GM12878 (cell line): ENCODE data around the gene MVB12B. TPM values are rescaled to one million over a fixed set of nuclear protein-coding genes. Genes with fewer than 3 reads are reported as not detected.

ENCODE experiments used
- ATAC-seq: fragments of 200-7000 bp; cut with Tn5 transposase; 3 replicates; pipeline ENCODE4 v1.9.1; 2020; ENCODE audit warnings: mild to moderate bottlenecking, moderate library complexity
- BruUV-seq: library from RNA; stranded (reverse); fragments of 400-500 nt; replicated peaks from 2 replicates; lab custom pipeline; 2021; lab: Mats Ljungman, UMichigan
- CTCF ChIA-PET: fragments of 300-600 bp; sonication (Branson Sonifier 250); formaldehyde crosslinking; extraction: SDS; loops from one replicate; lab custom pipeline; 2021; ENCODE audit warnings: inconsistent platforms; lab: Yijun Ruan, JAX
- POLR2A ChIA-PET: fragments of 350-600 bp; formaldehyde crosslinking; extraction: SDS; loops from one replicate; lab custom pipeline; 2021; ENCODE audit warnings: inconsistent platforms; lab: Charles Lee
- RAD21 ChIA-PET: fragments of 300-600 bp; sonication (Branson Sonifier 250); formaldehyde crosslinking; loops from one replicate; lab custom pipeline; 2023; ENCODE audit warnings: antibody characterized with exemption; ENCODE audit not compliant: unreplicated experiment; lab: Charles Lee
- SMC1A ChIA-PET: fragments of 300-600 bp; sonication (Branson Sonifier 250); formaldehyde crosslinking; loops from one replicate; lab custom pipeline; 2023; ENCODE audit not compliant: unreplicated experiment, uncharacterized antibody; lab: Charles Lee
- DNase-seq: peaks from one replicate; pipeline ENCODE4 v3.0.0-alpha.2; 2011; ENCODE audit warnings: low read depth, low spot score
- FAIRE-seq: peaks from 3 replicates; lab custom pipeline; 2011; peaks lifted over from hg19 to GRCh38; lab: Jason Lieb, UNC
- H2AFZ ChIP-seq: 2 replicates; pipeline ENCODE4 v1.6.0; 2011; ENCODE audit warnings: low read depth, low read length, control low read depth; ENCODE audit not compliant: control insufficient read depth
- H3K27ac ChIP-seq: 2 replicates; pipeline ENCODE4 v1.5.1; 2011; ENCODE audit warnings: control low read depth; ENCODE audit not compliant: control insufficient read depth, insufficient read depth
- H3K27me3 ChIP-seq, 2 experiments: replicated peaks in 1 of 2; 2 replicates each; pipeline versions ENCODE4 v1.6.0 to v1.6.1; 2011; ENCODE audit warnings: low read length in 1 of 2; ENCODE audit not compliant: control insufficient read depth in 2 of 2, insufficient read depth in 2 of 2
- H3K36me3 ChIP-seq, 2 experiments: 2 replicates each; pipeline ENCODE4 v1.5.1; 2011; ENCODE audit warnings: low read length in 1 of 2; ENCODE audit not compliant: control insufficient read depth in 2 of 2, insufficient read depth in 2 of 2
- H3K4me1 ChIP-seq: 2 replicates; pipeline ENCODE4 v1.6.1; 2011; ENCODE audit warnings: mild to moderate bottlenecking, low read length, moderate library complexity, mixed read lengths; ENCODE audit not compliant: control insufficient read depth, insufficient read depth
- H3K4me2 ChIP-seq: 2 replicates; pipeline ENCODE4 v1.6.0; 2011; ENCODE audit warnings: control low read depth; ENCODE audit not compliant: control insufficient read depth, insufficient read depth
- H3K4me3 ChIP-seq: fragments of 200-600 bp; sonication (generic); 2 replicates; pipeline ENCODE4 v1.5.1; 2016
- H3K79me2 ChIP-seq: 2 replicates; pipeline ENCODE4 v1.6.0; 2011; ENCODE audit warnings: low read length; ENCODE audit not compliant: control insufficient read depth, insufficient read depth
- H3K9ac ChIP-seq: 2 replicates; pipeline ENCODE4 v1.8.0; 2011; ENCODE audit warnings: low read length, control low read depth, mixed read lengths; ENCODE audit not compliant: control insufficient read depth, insufficient read depth
- H3K9me3 ChIP-seq: replicated peaks from 3 replicates; pipeline ENCODE4 v1.5.1; 2011; ENCODE audit warnings: mild to moderate bottlenecking, low read length; ENCODE audit not compliant: control insufficient read depth, insufficient read depth
- H4K20me1 ChIP-seq: 2 replicates; pipeline ENCODE4 v1.6.0; 2011; ENCODE audit not compliant: control insufficient read depth, insufficient read depth
- ASH2L ChIP-seq: fragments of 300-600, 200-600 bp; sonication (generic); IDR thresholded peaks from 2 replicates; pipeline ENCODE4 v1.6.1; 2017; ENCODE audit warnings: low read depth, mild to moderate bottlenecking, borderline replicate concordance
- ATF2 ChIP-seq: IDR thresholded peaks from 2 replicates; pipeline ENCODE4 v1.6.1; 2012; ENCODE audit warnings: low read length, inconsistent platforms
- ATF7 ChIP-seq: fragments of 450-650 bp; IDR thresholded peaks from 2 replicates; pipeline ENCODE4 v1.6.1; 2016; ENCODE audit warnings: low read depth, mild to moderate bottlenecking
- BACH1 ChIP-seq: fragments of 450-650 bp; IDR thresholded peaks from 2 replicates; pipeline ENCODE4 v1.6.1; 2017; ENCODE audit warnings: mild to moderate bottlenecking, borderline replicate concordance
- CHD4 ChIP-seq: fragments of 200-600 bp; sonication (generic); IDR thresholded peaks from 2 replicates; pipeline ENCODE4 v1.6.1; 2016; ENCODE audit warnings: mild to moderate bottlenecking
- DPF2 ChIP-seq: fragments of 450-650 bp; IDR thresholded peaks from 2 replicates; pipeline ENCODE4 v1.6.1; 2017; ENCODE audit warnings: mild to moderate bottlenecking
- EED ChIP-seq: sonication (generic); IDR thresholded peaks from 2 replicates; pipeline ENCODE4 v1.6.1; 2016; ENCODE audit warnings: antibody characterized with exemption, low read depth
- ESRRA ChIP-seq: IDR thresholded peaks from 2 replicates; pipeline ENCODE4 v1.6.1; 2012; ENCODE audit warnings: mild to moderate bottlenecking, low read length, improper control_type of control experiment
- ETV6 ChIP-seq, 2 experiments: fragments of 450-650 bp in 1 of 2; IDR thresholded peaks in 1 of 2; conservative IDR thresholded peaks in 1 of 2; 2 replicates each; pipeline ENCODE4 v1.6.1; 2014; ENCODE audit warnings: antibody characterized with exemption in 1 of 2, borderline replicate concordance in 1 of 2, low read depth in 1 of 2, mild to moderate bottlenecking in 1 of 2, moderate library complexity in 1 of 2
- FOXK2 ChIP-seq: fragments of 450-650 bp; IDR thresholded peaks from 2 replicates; pipeline ENCODE4 v1.6.1; 2017; ENCODE audit warnings: mild to moderate bottlenecking, moderate library complexity
- HCFC1 ChIP-seq: fragments of 150-350 bp; IDR thresholded peaks from 2 replicates; pipeline ENCODE4 v1.6.1; 2014; ENCODE audit warnings: low read length
- IRF4 ChIP-seq: IDR thresholded peaks from 2 replicates; pipeline ENCODE4 v1.6.1; 2011; ENCODE audit warnings: low read depth, low read length
- MAX ChIP-seq: IDR thresholded peaks from 2 replicates; pipeline ENCODE4 v1.6.1; 2012; ENCODE audit warnings: low read depth, low read length, improper control_type of control experiment
- PML ChIP-seq: IDR thresholded peaks from 2 replicates; pipeline ENCODE4 v1.6.1; 2012; ENCODE audit warnings: low read length, inconsistent platforms
- RAD51 ChIP-seq: fragments of 450-650 bp; IDR thresholded peaks from 2 replicates; pipeline ENCODE4 v1.6.1; 2016; ENCODE audit warnings: moderate library complexity, mild to moderate bottlenecking, inconsistent platforms
- ZBTB11 ChIP-seq: fragments of 450-650 bp; formaldehyde crosslinking; IDR thresholded peaks from 2 replicates; pipeline ENCODE4 v1.5.0; 2022; ENCODE audit warnings: mild to moderate bottlenecking, missing genetic modification characterization
- ZNF207 ChIP-seq: fragments of 450-650 bp; IDR thresholded peaks from 2 replicates; pipeline ENCODE4 v1.6.1; 2014; ENCODE audit warnings: antibody characterized with exemption, mild to moderate bottlenecking, borderline replicate concordance
- WGBS: methylation state at CpG from one replicate; pipeline ENCODE4 v1.1.6; 2016; ENCODE audit warnings: low lambda C conversion rate; ENCODE audit not compliant: insufficient replicate concordance, insufficient coverage; ENCODE audit errors: missing lambda C conversion rate; 5-methylcytosine and 5-hydroxymethylcytosine counted together
- in situ Hi-C: fragments of 300-500 bp; cut with MboI; formaldehyde crosslinking; loops from 9 replicates; pipeline ENCODE4 v1.14.3; 2018; ENCODE audit warnings: mixed read lengths
- intact Hi-C: fragments of 100-400 bp; cut with micrococcal nuclease; formaldehyde crosslinking; loops from one replicate; pipeline ENCODE4 v1.14.2; 2022; ENCODE audit not compliant: unreplicated experiment
- polyA plus RNA-seq, 11 experiments: library from polyadenylated mRNA; depleted of rRNA in 4 of 11; unstranded in 6 of 11; stranded (reverse) in 5 of 11; fragments of >200 nt; fragmentation: Nextera tagmentation in 4 of 11; fragmentation: Illumina TruSeq in 1 of 11; extraction: Ambion mirVana in 4 of 11; extraction: Trizol in 1 of 11; gene quantifications; 1 replicate in 1 of 11; 2 replicates in 10 of 11; pipeline versions ENCODE4 v1.2.1 to v1.2.3, GENCODE V29; 2011 to 2016; ENCODE audit warnings: inconsistent platforms in 2 of 11, missing spikeins in 2 of 11, low read depth in 1 of 11
- total RNA-seq, 4 experiments: library from RNA; depleted of rRNA in 3 of 4; stranded (reverse); fragments of >200 nt in 3 of 4; fragmentation: Illumina TruSeq in 1 of 4; extraction: Trizol in 1 of 4; gene quantifications; 2 replicates each; pipeline versions ENCODE4 v1.2.1 to v1.2.3, GENCODE V29; 2013 to 2021

The MVB12B gene
- total and polyA plus RNA-seq, 10 of the 15 experiments (the other 5 are each of a cell fraction or from before 2014, with no cell fraction given) = 0.08 TPM; not detected in 9

- no TSS peak for BruUV-seq
- Histone ChIP-seq H3K9ac (no peak overlapping the region), H3K4me2 (no peak overlapping the region), H3K4me1 (no peaks in the 10 kb centered on the region), H3K79me2 (no peaks in the 10 kb centered on the region), H3K36me3 (no peaks in the 10 kb centered on the region), H3K4me3 (no peak overlapping the region), H3K9me3 (no peaks in the 10 kb centered on the region), H3K27ac (no peak overlapping the region), H3K27me3 (no peaks in the 10 kb centered on the region; a peak in 1 of 4 replicates), H4K20me1 (no peaks in the 10 kb centered on the region), H2AFZ (no peak overlapping the region)
- intact Hi-C loops (no loop called here), in situ Hi-C loops (no loop called here)
- DNase-seq (no peak), FAIRE-seq (no peak), ATAC-seq (no peak)
- CTCF ChIA-PET = interaction anchor here (0.7 to 2.9 kb wide), 3 partner anchors 12 to 979 kb away, joined by 3 to 10 read pairs (median 3); no protein-coding TSS in a partner anchor
- RAD21 ChIA-PET = no interaction called here
- 32% methylated on average over 6 of the region's 6 CpGs for WGBS
- SMC1A ChIA-PET = interaction anchor here (1.6 kb wide), 1 partner anchor 9 kb away, joined by 6 read pairs; no protein-coding TSS in a partner anchor
- no peak for TF ChIP-seq IRF4
- TF ChIP-seq ATF2 = no peak
- no peak for TF ChIP-seq DPF2
- TF ChIP-seq ETV6 (conservative IDR thresholded peaks at IDR 0.05 in 1 of 2, IDR thresholded peaks at IDR 0.05 in 1 of 2; ENCODE audit: borderline replicate concordance in 1 of 2, low read depth in 1 of 2) = no peak
- no peak for TF ChIP-seq PML
- TF ChIP-seq BACH1 = no peak
- TF ChIP-seq FOXK2 = no peak
- TF ChIP-seq ZBTB11 = no peak
- TF ChIP-seq CHD4 = no peak
- no peak for TF ChIP-seq HCFC1
- TF ChIP-seq ESRRA = no peak
- no peak for TF ChIP-seq RAD51
- no peak for TF ChIP-seq ZNF207
- no peak for TF ChIP-seq ATF7
- no peak for TF ChIP-seq EED
- no peak for TF ChIP-seq ASH2L
- TF ChIP-seq MAX = no peak
- POLR2A ChIA-PET = no interaction called here
Measured at GRCh38 chr9:126386776-126387175, 60.1 kb downstream of the MVB12B start.
